Prostate gland (tissue), 2 donors: ENCODE results near the gene CAMSAP1. TPM values are rescaled to one million over a fixed set of nuclear protein-coding genes. Genes with fewer than 3 reads are reported as not detected.
A peak's percentile ranks its signal among the peaks of the same experiment; 100 is the strongest.

ENCODE experiments used
- DNase-seq: peaks from one replicate; pipeline ENCODE4 v3.0.0-alpha.2; 2019; ENCODE audit warnings: low spot score
- H3K27ac ChIP-seq, 2 donors: fragments of 200-600 bp; sonication (generic); 2 replicates each; pipeline ENCODE4 v1.5.1; 2017 to 2019
- H3K27me3 ChIP-seq: fragments of 200-600 bp; sonication (generic); replicated peaks from 2 replicates; pipeline ENCODE4 v1.5.1; 2019; ENCODE audit not compliant: insufficient read depth
- H3K36me3 ChIP-seq, 2 donors: fragments of 200-600 bp; sonication (generic); 1 replicate in 1 of 2; 2 replicates in 1 of 2; pipeline versions ENCODE4 v1.5.1 to v1.8.1; 2017 to 2019
- H3K4me1 ChIP-seq: fragments of 200-600 bp; sonication (generic); replicated peaks from 2 replicates; pipeline ENCODE4 v1.5.1; 2019
- H3K4me3 ChIP-seq, 2 donors: fragments of 200-600 bp; sonication (generic); 2 replicates each; pipeline ENCODE4 v1.5.1; 2017 to 2019
- H3K9me3 ChIP-seq: fragments of 200-600 bp; sonication (generic); 2 replicates; pipeline ENCODE4 v1.5.1; 2017
- POLR2A ChIP-seq: fragments of 450-650 bp; IDR thresholded peaks from one replicate; pipeline ENCODE4 v1.6.1; 2016; ENCODE audit warnings: antibody characterized with exemption, mild to moderate bottlenecking
- POLR2AphosphoS5 ChIP-seq: sonication (generic); formaldehyde crosslinking; IDR thresholded peaks from one replicate; pipeline ENCODE4 v1.6.1; 2017; ENCODE audit warnings: antibody characterized with exemption
- WGBS: methylation state at CpG from one replicate; pipeline ENCODE4 v1.1.5; 2018; 5-methylcytosine and 5-hydroxymethylcytosine counted together
- intact Hi-C: fragments of 100-400 bp; cut with DNase I; formaldehyde crosslinking; loops from one replicate; pipeline ENCODE4 v1.14.2; 2022
- total RNA-seq, 2 donors: library from RNA; depleted of rRNA; stranded (reverse); fragments of >200 nt; gene quantifications; one replicate each; pipeline ENCODE4 v1.1.0, GENCODE V29; 2016
- TF ChIP-seq, protein P1 (sequence below), 4 experiments: fragments of 200-600 bp in 2 of 4; fragments of 450-650 bp in 2 of 4; sonication (generic) in 2 of 4; IDR thresholded peaks; 1 replicate in 3 of 4; 2 replicates in 1 of 4; pipeline ENCODE4 v1.5.1; 2016 to 2019; ENCODE audit warnings: antibody characterized with exemption in 4 of 4, mild to moderate bottlenecking in 2 of 4, moderate library complexity in 2 of 4

Gene CAMSAP1
- total RNA-seq, 2 donors from 2014 or later, result 28.3 to 86.6 TPM

DNA sequence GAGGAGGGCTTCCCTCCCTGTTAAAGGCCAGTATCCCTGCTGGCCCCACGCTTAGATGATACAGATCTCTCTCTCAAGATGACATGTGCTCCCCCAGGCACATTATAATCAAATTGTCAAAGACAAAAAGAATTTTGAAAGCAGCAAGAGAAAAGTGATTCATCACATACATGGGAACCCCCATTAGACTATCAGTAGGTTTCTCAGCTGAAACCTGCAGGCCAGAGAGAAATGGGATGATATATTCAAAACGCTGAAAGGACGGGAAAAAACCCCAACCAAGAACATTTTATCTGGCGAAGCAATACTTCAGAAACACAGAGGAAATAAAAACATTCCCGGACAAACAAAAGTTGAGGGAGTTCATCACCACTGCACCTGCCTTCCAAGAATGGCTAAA is 78.7 kb downstream of the CAMSAP1 start:
- WGBS, result 98% methylated on average over 5 of the region's 5 CpGs
- H3K9me3 ChIP-seq, result no peaks in the 10 kb centered on the region
- no peak overlapping the region for H3K4me3 ChIP-seq
- peak overlapping the region in 1 of 2 donors; percentile 52 for H3K27ac ChIP-seq
- no peaks in the 10 kb centered on the region for H3K27me3 ChIP-seq
- no peak for DNase-seq
- TF ChIP-seq, protein P1, sequence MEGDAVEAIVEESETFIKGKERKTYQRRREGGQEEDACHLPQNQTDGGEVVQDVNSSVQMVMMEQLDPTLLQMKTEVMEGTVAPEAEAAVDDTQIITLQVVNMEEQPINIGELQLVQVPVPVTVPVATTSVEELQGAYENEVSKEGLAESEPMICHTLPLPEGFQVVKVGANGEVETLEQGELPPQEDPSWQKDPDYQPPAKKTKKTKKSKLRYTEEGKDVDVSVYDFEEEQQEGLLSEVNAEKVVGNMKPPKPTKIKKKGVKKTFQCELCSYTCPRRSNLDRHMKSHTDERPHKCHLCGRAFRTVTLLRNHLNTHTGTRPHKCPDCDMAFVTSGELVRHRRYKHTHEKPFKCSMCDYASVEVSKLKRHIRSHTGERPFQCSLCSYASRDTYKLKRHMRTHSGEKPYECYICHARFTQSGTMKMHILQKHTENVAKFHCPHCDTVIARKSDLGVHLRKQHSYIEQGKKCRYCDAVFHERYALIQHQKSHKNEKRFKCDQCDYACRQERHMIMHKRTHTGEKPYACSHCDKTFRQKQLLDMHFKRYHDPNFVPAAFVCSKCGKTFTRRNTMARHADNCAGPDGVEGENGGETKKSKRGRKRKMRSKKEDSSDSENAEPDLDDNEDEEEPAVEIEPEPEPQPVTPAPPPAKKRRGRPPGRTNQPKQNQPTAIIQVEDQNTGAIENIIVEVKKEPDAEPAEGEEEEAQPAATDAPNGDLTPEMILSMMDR (IDR thresholded peaks at IDR 0.05), result no peak
- TF ChIP-seq POLR2AphosphoS5 (no peak), POLR2A (no peak)
- no peaks in the 10 kb centered on the region for H3K4me1 ChIP-seq
- H3K36me3 ChIP-seq, result no peaks in the 10 kb centered on the region
- intact Hi-C loops, result no loop called here

DNA sequence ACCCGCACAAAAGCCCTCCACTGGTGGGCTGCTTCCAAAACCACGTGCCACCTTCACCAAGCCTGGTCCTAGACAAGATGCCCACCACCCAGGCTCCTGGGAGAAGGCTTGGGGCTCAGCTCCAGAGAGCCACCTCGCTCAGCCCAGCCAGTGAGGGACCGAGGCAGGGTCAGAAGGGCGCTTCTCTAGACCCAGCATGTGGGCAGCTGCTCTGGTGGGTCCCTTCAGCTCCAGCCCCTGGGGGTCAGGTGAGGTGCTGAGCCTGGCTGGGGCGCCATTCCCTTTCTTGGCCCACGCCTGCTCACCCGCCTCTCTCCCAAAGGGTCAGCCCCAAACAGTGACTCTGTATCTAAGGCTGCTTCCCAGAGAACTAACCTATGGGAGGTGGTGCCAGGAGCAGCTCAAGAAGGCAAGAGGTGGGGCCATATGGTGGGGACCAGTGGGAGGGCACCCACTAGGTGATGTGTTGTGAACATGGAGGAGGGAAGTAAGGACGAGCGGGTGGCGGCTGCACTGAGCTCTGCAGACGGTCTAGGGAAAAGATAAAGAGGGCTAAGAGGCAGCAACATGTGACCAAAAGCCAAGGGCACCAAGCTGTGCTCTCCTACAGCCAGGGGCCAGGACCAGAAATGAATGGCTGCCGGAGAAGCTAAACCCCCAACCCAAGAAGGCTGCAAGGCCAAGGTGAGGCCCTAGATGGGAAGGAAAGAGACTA is 79.3 kb downstream of the CAMSAP1 start:
- Histone ChIP-seq H3K36me3 (no peaks in the 10 kb centered on the region), H3K27ac (peak overlapping the region in 1 of 2 donors; percentile 52), H3K27me3 (no peaks in the 10 kb centered on the region), H3K4me1 (no peaks in the 10 kb centered on the region), H3K9me3 (no peaks in the 10 kb centered on the region), H3K4me3 (peak overlapping the region in 1 of 2 donors; percentile 23)
- TF ChIP-seq POLR2AphosphoS5 (no peak), POLR2A (no peak)
- TF ChIP-seq, protein P1 (IDR thresholded peaks at IDR 0.05), result no peak
- intact Hi-C loops, result no loop called here
- no peak for DNase-seq
- WGBS, result 95% methylated on average over 13 of the region's 13 CpGs

DNA sequence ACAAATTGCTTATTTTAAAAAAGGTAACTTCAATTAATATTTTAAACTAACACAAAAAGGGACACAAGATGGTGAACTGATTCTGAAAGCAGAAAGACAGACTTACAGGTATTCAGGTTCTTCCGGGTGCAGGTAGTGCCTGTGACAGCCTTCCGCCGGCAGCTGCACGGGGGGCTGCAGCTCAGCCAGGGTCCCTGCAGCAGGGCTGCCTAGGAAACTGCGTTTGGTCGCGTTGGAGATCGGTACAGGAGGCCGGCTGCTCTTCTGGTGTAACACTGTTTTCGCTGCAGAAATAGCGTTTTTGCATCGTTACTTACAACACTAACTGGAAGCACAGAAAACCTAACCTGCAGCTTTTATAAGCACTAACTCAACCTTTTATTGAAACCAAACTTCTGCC is 80.0 kb downstream of the CAMSAP1 start:
- no peaks in the 10 kb centered on the region for H3K4me1 ChIP-seq
- H3K27ac ChIP-seq, result peak overlapping the region in 1 of 2 donors; percentile 8
- peak overlapping the region in 1 of 2 donors; percentile 23 for H3K4me3 ChIP-seq
- DNase-seq, result no peak
- no peak for TF ChIP-seq POLR2A
- TF ChIP-seq, protein P1 (IDR thresholded peaks at IDR 0.05), result no peak
- TF ChIP-seq POLR2AphosphoS5, result no peak
- 75% methylated on average over 12 of the region's 12 CpGs for WGBS
- no peaks in the 10 kb centered on the region for H3K9me3 ChIP-seq
- intact Hi-C loops, result no loop called here
- peaks cover 0 to 4% of the 10 kb centered on the region in 2 donors for H3K36me3 ChIP-seq
- no peaks in the 10 kb centered on the region for H3K27me3 ChIP-seq

DNA sequence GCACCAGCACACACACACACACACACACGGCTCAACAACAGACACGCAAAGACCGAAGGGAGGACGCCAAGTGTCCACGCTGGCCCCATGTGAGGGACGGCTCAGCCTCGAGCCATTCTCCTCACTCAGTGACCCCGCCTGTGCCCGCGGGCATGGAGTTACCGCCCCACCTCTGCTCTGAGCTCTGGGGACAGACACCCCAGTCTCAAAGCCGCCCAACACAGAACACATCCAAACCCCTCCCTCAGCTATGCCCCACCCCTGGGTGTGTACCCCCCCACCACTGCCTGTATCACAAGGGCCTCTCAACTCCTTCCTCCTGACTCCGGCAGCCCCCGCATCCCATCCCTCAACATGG is 81.2 kb downstream of the CAMSAP1 start:
- DNase-seq, result no peak

More for the DNA sequence above, 81.2 kb downstream of the CAMSAP1 start:
- Histone ChIP-seq H3K4me3 (no peak overlapping the region), H3K36me3 (peaks cover 0 to 4% of the 10 kb centered on the region in 2 donors), H3K4me1 (no peaks in the 10 kb centered on the region), H3K27me3 (no peaks in the 10 kb centered on the region), H3K27ac (no peak overlapping the region), H3K9me3 (no peaks in the 10 kb centered on the region)
- WGBS, result 93% methylated on average over 14 of the region's 14 CpGs
- intact Hi-C loops, result no loop called here
- TF ChIP-seq, protein P1 (IDR thresholded peaks at IDR 0.05), result no peak
- TF ChIP-seq POLR2A (no peak), POLR2AphosphoS5 (no peak)
